Neuronal stem cell (in vitro differentiated cells): ENCODE results near the gene NAA35.
A peak's percentile ranks its signal among the peaks of the same experiment; 100 is the strongest.

Source experiments
- DNase-seq: peaks from one replicate; pipeline ENCODE4 v3.0.0-alpha.2; 2013; ENCODE audit warnings: low spot score
- H2AFZ ChIP-seq: one replicate; pipeline ENCODE4 v1.6.1; 2013; ENCODE audit warnings: mild to moderate bottlenecking, low read length, inconsistent platforms
- H2AK5ac ChIP-seq: 2 replicates; pipeline ENCODE4 v1.6.1; 2013; ENCODE audit warnings: low read depth, mild to moderate bottlenecking, inconsistent platforms, low read length, moderate library complexity, mixed read lengths
- H2BK120ac ChIP-seq: 2 replicates; pipeline ENCODE4 v1.6.1; 2013; ENCODE audit warnings: low read depth, mild to moderate bottlenecking, inconsistent platforms, low read length, moderate library complexity, mixed read lengths
- H2BK12ac ChIP-seq: one replicate; pipeline ENCODE4 v1.6.1; 2013; ENCODE audit warnings: low read length, inconsistent platforms
- H2BK15ac ChIP-seq: 2 replicates; pipeline ENCODE4 v1.6.1; 2013; ENCODE audit warnings: mild to moderate bottlenecking, low read length, inconsistent platforms, mixed read lengths
- H2BK5ac ChIP-seq: one replicate; pipeline ENCODE4 v1.6.1; 2013; ENCODE audit warnings: inconsistent platforms, mild to moderate bottlenecking, low read length, moderate library complexity
- H3K14ac ChIP-seq: one replicate; pipeline ENCODE4 v1.6.1; 2013; ENCODE audit warnings: low read length, inconsistent platforms
- H3K18ac ChIP-seq: 2 replicates; pipeline ENCODE4 v1.6.1; 2013; ENCODE audit warnings: low read length, inconsistent platforms
- H3K23ac ChIP-seq: 2 replicates; pipeline ENCODE4 v1.6.1; 2013; ENCODE audit warnings: low read depth, mild to moderate bottlenecking, mixed read lengths, low read length, inconsistent platforms; ENCODE audit not compliant: poor library complexity
- H3K27ac ChIP-seq: replicated peaks from 3 replicates; pipeline ENCODE4 v1.5.1; 2013; ENCODE audit warnings: low read length, inconsistent platforms
- H3K27me3 ChIP-seq, 3 experiments: 2 replicates each; pipeline ENCODE4 v1.6.1; 2013; ENCODE audit warnings: low read length in 3 of 3, mild to moderate bottlenecking in 2 of 3, inconsistent platforms in 1 of 3, low read depth in 1 of 3, mixed read lengths in 1 of 3, moderate library complexity in 1 of 3; ENCODE audit not compliant: control insufficient read depth in 3 of 3, insufficient read depth in 3 of 3
- H3K36me3 ChIP-seq, 2 donors: replicated peaks in 1 of 2; 2 replicates each; pipeline ENCODE4 v1.6.1; 2013; ENCODE audit warnings: low read length in 2 of 2; ENCODE audit not compliant: control insufficient read depth in 2 of 2, insufficient read depth in 2 of 2
- H3K4ac ChIP-seq: 2 replicates; pipeline ENCODE4 v1.6.1; 2013; ENCODE audit warnings: inconsistent platforms, mild to moderate bottlenecking, low read length, moderate library complexity
- H3K4me1 ChIP-seq, 2 donors: 1 replicate in 1 of 2; 2 replicates in 1 of 2; pipeline ENCODE4 v1.6.1; 2013; ENCODE audit warnings: low read length in 2 of 2, low read depth in 1 of 2; ENCODE audit not compliant: control insufficient read depth in 2 of 2, insufficient read depth in 1 of 2
- H3K4me2 ChIP-seq: one replicate; pipeline ENCODE4 v1.6.1; 2013; ENCODE audit warnings: mild to moderate bottlenecking, low read length, inconsistent platforms; ENCODE audit not compliant: insufficient read depth, poor library complexity, severe bottlenecking
- H3K4me3 ChIP-seq, 2 donors: 2 replicates each; pipeline ENCODE4 v1.5.1; 2013; ENCODE audit warnings: low read length in 2 of 2, mild to moderate bottlenecking in 2 of 2, inconsistent platforms in 1 of 2, moderate library complexity in 1 of 2
- H3K79me1 ChIP-seq: one replicate; pipeline ENCODE4 v1.6.1; 2013; ENCODE audit warnings: low read depth, mild to moderate bottlenecking, inconsistent platforms, low read length, moderate library complexity
- H3K9ac ChIP-seq: one replicate; pipeline ENCODE4 v1.6.1; 2013; ENCODE audit warnings: mild to moderate bottlenecking, low read depth, low read length, inconsistent platforms; ENCODE audit not compliant: poor library complexity
- H3K9me3 ChIP-seq, 2 donors: replicated peaks in 1 of 2; 2 replicates each; pipeline versions ENCODE3 to v1.6.1; 2013; ENCODE audit warnings: low read length in 2 of 2, mild to moderate bottlenecking in 2 of 2, inconsistent platforms in 1 of 2, low read depth in 1 of 2, mixed read lengths in 1 of 2, moderate library complexity in 1 of 2; ENCODE audit not compliant: control insufficient read depth in 2 of 2, insufficient read depth in 1 of 2
- H4K8ac ChIP-seq: one replicate; pipeline ENCODE4 v1.6.1; 2013; ENCODE audit warnings: low read depth, mild to moderate bottlenecking, inconsistent platforms, low read length, moderate library complexity
- H4K91ac ChIP-seq: one replicate; pipeline ENCODE4 v1.6.1; 2013; ENCODE audit warnings: low read length, low read depth, mild to moderate bottlenecking, inconsistent platforms; ENCODE audit not compliant: poor library complexity
- WGBS, 2 donors: extraction: QIAGEN DNeasy Blood & Tissue Kit; methylation state at CpG; one replicate each; pipeline ENCODE4 v1.1.7; 2013; ENCODE audit warnings: missing lambda C conversion rate in 2 of 2, mixed read lengths in 1 of 2; ENCODE audit not compliant: insufficient read length in 2 of 2, insufficient replicate concordance in 1 of 2; ENCODE audit errors: extremely low coverage in 2 of 2; 5-methylcytosine and 5-hydroxymethylcytosine counted together

NAA35 gene

GRCh38 chr9:86027767-86028166 is 86.8 kb downstream of the NAA35 start:
- Histone ChIP-seq H2AK5ac (no peak overlapping the region), H3K27ac (no peak overlapping the region), H3K9me3 (peaks cover 2% of the 10 kb centered on the region in 2 donors), H3K79me1 (no peaks in the 10 kb centered on the region), H3K4me2 (no peak overlapping the region), H3K4me1 (no peaks in the 10 kb centered on the region), H4K91ac (no peak overlapping the region), H2BK120ac (no peak overlapping the region), H4K8ac (peak overlapping the region; percentile 53), H3K14ac (no peak overlapping the region), H2BK15ac (no peak overlapping the region), H3K27me3 (no peaks in the 10 kb centered on the region), H3K9ac (no peak overlapping the region), H3K23ac (peak overlapping the region; percentile 61), H2BK5ac (no peak overlapping the region), H3K4me3 (no peak overlapping the region), H2AFZ (no peak overlapping the region), H2BK12ac (no peak overlapping the region), H3K36me3 (peaks cover 25 to 100% of the 10 kb centered on the region in 2 donors), H3K4ac (no peak overlapping the region), H3K18ac (no peak overlapping the region)
- DNase-seq = no peak
- WGBS, 2 donors = no CpG with 5 or more reads among the region's 4 CpGs

GRCh38 chr9:86034863-86035734 is 94.2 kb downstream of the NAA35 start:
- H3K4ac ChIP-seq = no peak overlapping the region
- H4K91ac ChIP-seq = no peak overlapping the region
- no peak overlapping the region for H3K4me2 ChIP-seq
- WGBS, 2 donors = no CpG with 5 or more reads among the region's 17 CpGs
- no peak overlapping the region for H3K23ac ChIP-seq
- no peaks in the 10 kb centered on the region for H3K27me3 ChIP-seq
- no peak overlapping the region for H2BK15ac ChIP-seq
- H3K36me3 ChIP-seq = peaks cover 37 to 94% of the 10 kb centered on the region in 2 donors
- H3K4me3 ChIP-seq = no peak overlapping the region
- no peak overlapping the region for H3K27ac ChIP-seq
- H2BK5ac ChIP-seq = no peak overlapping the region
- H3K4me1 ChIP-seq = no peaks in the 10 kb centered on the region
- H3K9me3 ChIP-seq = peaks cover 0 to 7% of the 10 kb centered on the region in 2 donors
- no peak overlapping the region for H3K9ac ChIP-seq
- DNase-seq = no peak
- no peak overlapping the region for H2BK120ac ChIP-seq
- H2AK5ac ChIP-seq = no peak overlapping the region
- H3K14ac ChIP-seq = no peak overlapping the region
- no peak overlapping the region for H3K18ac ChIP-seq
- H2BK12ac ChIP-seq = no peak overlapping the region
- no peak overlapping the region for H2AFZ ChIP-seq
- no peaks in the 10 kb centered on the region for H3K79me1 ChIP-seq
- no peak overlapping the region for H4K8ac ChIP-seq

- H3K4ac ChIP-seq = no peak overlapping the region
- no peak overlapping the region for H3K14ac ChIP-seq
- no peak overlapping the region for H3K23ac ChIP-seq
- no peak overlapping the region for H3K9ac ChIP-seq
- peaks cover 0 to 7% of the 10 kb centered on the region in 2 donors for H3K9me3 ChIP-seq
- DNase-seq = no peak
- H2BK12ac ChIP-seq = no peak overlapping the region
- H3K4me2 ChIP-seq = no peak overlapping the region
- no peaks in the 10 kb centered on the region for H3K79me1 ChIP-seq
- H2BK15ac ChIP-seq = no peak overlapping the region
- no peaks in the 10 kb centered on the region for H3K27me3 ChIP-seq
- H2BK120ac ChIP-seq = no peak overlapping the region
- no peak overlapping the region for H4K91ac ChIP-seq
- H4K8ac ChIP-seq = no peak overlapping the region
- peaks cover 44 to 94% of the 10 kb centered on the region in 2 donors for H3K36me3 ChIP-seq
- H3K27ac ChIP-seq = peak overlapping the region; percentile 7
- no peak overlapping the region for H2BK5ac ChIP-seq
- H3K18ac ChIP-seq = peak overlapping the region; percentile 41
- H3K4me1 ChIP-seq = no peaks in the 10 kb centered on the region
- WGBS, 2 donors = no CpG with 5 or more reads among the region's 15 CpGs
- H2AK5ac ChIP-seq = no peak overlapping the region
- H3K4me3 ChIP-seq = no peak overlapping the region
- no peak overlapping the region for H2AFZ ChIP-seq
These were observed 95.0 kb downstream of the NAA35 start for GRCh38 chr9:86035827-86036440.

GRCh38 chr9:86036555-86036954 is 95.6 kb downstream of the NAA35 start:
- Histone ChIP-seq H4K8ac (no peak overlapping the region), H3K18ac (no peak overlapping the region), H4K91ac (no peak overlapping the region), H3K9me3 (peaks cover 0 to 7% of the 10 kb centered on the region in 2 donors), H2AK5ac (no peak overlapping the region), H2BK15ac (no peak overlapping the region), H3K14ac (no peak overlapping the region), H2BK120ac (no peak overlapping the region), H3K27ac (no peak overlapping the region), H3K27me3 (no peaks in the 10 kb centered on the region), H2BK12ac (no peak overlapping the region), H2AFZ (no peak overlapping the region), H3K23ac (no peak overlapping the region), H3K4me3 (no peak overlapping the region), H3K79me1 (no peaks in the 10 kb centered on the region), H3K4ac (no peak overlapping the region), H3K4me2 (no peak overlapping the region), H3K9ac (no peak overlapping the region), H3K36me3 (peaks cover 44 to 94% of the 10 kb centered on the region in 2 donors), H3K4me1 (no peaks in the 10 kb centered on the region), H2BK5ac (no peak overlapping the region)
- DNase-seq = no peak
- no CpG with 5 or more reads among the region's 9 CpGs for WGBS, 2 donors
